ENCODE measurements around the gene PKIB.
"Not testable (repeated sequence)": the region's sequence is repeated elsewhere in the genome, so short reads cannot be mapped to it uniquely, and the experiment has no call there.

PKIB gene

GRCh38 chr6:122620902-122621301 is 10.7 kb downstream of the PKIB start:
- no peak for DNase-seq (ENCODE audit: low read depth in 2 of 2)

GRCh38 chr6:122621638-122622037 is 11.4 kb downstream of the PKIB start:
- no peak for DNase-seq (ENCODE audit: low read depth in 2 of 2)

- DNase-seq (ENCODE audit: low read depth in 2 of 2), result no peak
Measured at GRCh38 chr6:122622479-122622878, 12.3 kb downstream of the PKIB start.

GRCh38 chr6:122623279-122623678 is 13.1 kb downstream of the PKIB start:
- DNase-seq (ENCODE audit: low read depth in 2 of 2), result no peak

GRCh38 chr6:122624853-122625252 is 14.6 kb downstream of the PKIB start:
- no peak for DNase-seq (ENCODE audit: low read depth in 2 of 2)

- no peak for DNase-seq (ENCODE audit: low read depth in 2 of 2)
Measured at GRCh38 chr6:122628714-122629113, 18.5 kb downstream of the PKIB start.

GRCh38 chr6:122631571-122632249 is 21.5 kb downstream of the PKIB start:
- DNase-seq (ENCODE audit: low read depth in 2 of 2), result no peak

- no peak for DNase-seq (ENCODE audit: low read depth in 2 of 2)
Measured at GRCh38 chr6:122640366-122640765, 30.2 kb downstream of the PKIB start.

GRCh38 chr6:122641819-122642218 is 31.6 kb downstream of the PKIB start:
- no peak for DNase-seq (ENCODE audit: low read depth in 2 of 2)

GRCh38 chr6:122642604-122643003 is 32.4 kb downstream of the PKIB start:
- not testable (repeated sequence) for DNase-seq (ENCODE audit: low read depth in 2 of 2)

- DNase-seq (ENCODE audit: low read depth in 2 of 2), result no peak
Measured at GRCh38 chr6:122645256-122645655, 35.1 kb downstream of the PKIB start.

- no peak for DNase-seq (ENCODE audit: low read depth in 2 of 2)
Measured at GRCh38 chr6:122647765-122648164, 37.6 kb downstream of the PKIB start.

- DNase-seq (ENCODE audit: low read depth in 2 of 2), result no peak
Measured at GRCh38 chr6:122648726-122649125, 38.5 kb downstream of the PKIB start.

- DNase-seq (ENCODE audit: low read depth in 2 of 2), result no peak
Measured at GRCh38 chr6:122649701-122650100, 39.5 kb downstream of the PKIB start.

GRCh38 chr6:122650403-122650802 is 40.2 kb downstream of the PKIB start:
- no peak for DNase-seq (ENCODE audit: low read depth in 2 of 2)

- DNase-seq (ENCODE audit: low read depth in 2 of 2), result no peak
Measured at GRCh38 chr6:122651031-122651430, 40.8 kb downstream of the PKIB start.

- DNase-seq (ENCODE audit: low read depth in 2 of 2), result no peak
Measured at GRCh38 chr6:122651604-122652003, 41.4 kb downstream of the PKIB start.

- no peak for DNase-seq (ENCODE audit: low read depth in 2 of 2)
Measured at GRCh38 chr6:122652431-122652830, 42.2 kb downstream of the PKIB start.

GRCh38 chr6:122653094-122653493 is 42.9 kb downstream of the PKIB start:
- DNase-seq (ENCODE audit: low read depth in 2 of 2), result no peak

- no peak for DNase-seq (ENCODE audit: low read depth in 2 of 2)
Measured at GRCh38 chr6:122654012-122654411, 43.8 kb downstream of the PKIB start.

GRCh38 chr6:122657601-122658000 is 47.4 kb downstream of the PKIB start:
- DNase-seq (ENCODE audit: low read depth in 2 of 2), result no peak

GRCh38 chr6:122660296-122660695 is 50.1 kb downstream of the PKIB start:
- no peak for DNase-seq (ENCODE audit: low read depth in 2 of 2)

- DNase-seq (ENCODE audit: low read depth in 2 of 2), result no peak
Measured at GRCh38 chr6:122663981-122664380, 53.8 kb downstream of the PKIB start.

GRCh38 chr6:122665929-122666328 is 55.7 kb downstream of the PKIB start:
- DNase-seq (ENCODE audit: low read depth in 2 of 2), result no peak
